Sigmoid colon (tissue), 4 donors: ENCODE data around the gene NDE1.
"Not testable (repeated sequence)": the region's sequence is repeated elsewhere in the genome, so short reads cannot be mapped to it uniquely, and the experiment has no call there.

Experiments used
- POLR2A ChIP-seq, 2 donors: fragments of 450-650 bp; IDR thresholded peaks; one replicate each; pipeline ENCODE4 v1.6.1; 2016; ENCODE audit warnings: antibody characterized with exemption in 2 of 2, mild to moderate bottlenecking in 2 of 2, moderate library complexity in 2 of 2
- POLR2AphosphoS5 ChIP-seq, 4 donors: sonication (generic); formaldehyde crosslinking; IDR thresholded peaks; one replicate each; pipeline ENCODE4 v1.6.1; 2017; ENCODE audit warnings: antibody characterized with exemption in 4 of 4
- TF ChIP-seq, protein P1 (sequence below), 4 experiments: fragments of 450-650 bp in 3 of 4; fragments of 200-600 bp in 1 of 4; IDR thresholded peaks; one replicate each; pipeline ENCODE4 v1.5.1; 2016 to 2019; ENCODE audit warnings: antibody characterized with exemption in 4 of 4, mild to moderate bottlenecking in 3 of 4, moderate library complexity in 2 of 4

DNA sequence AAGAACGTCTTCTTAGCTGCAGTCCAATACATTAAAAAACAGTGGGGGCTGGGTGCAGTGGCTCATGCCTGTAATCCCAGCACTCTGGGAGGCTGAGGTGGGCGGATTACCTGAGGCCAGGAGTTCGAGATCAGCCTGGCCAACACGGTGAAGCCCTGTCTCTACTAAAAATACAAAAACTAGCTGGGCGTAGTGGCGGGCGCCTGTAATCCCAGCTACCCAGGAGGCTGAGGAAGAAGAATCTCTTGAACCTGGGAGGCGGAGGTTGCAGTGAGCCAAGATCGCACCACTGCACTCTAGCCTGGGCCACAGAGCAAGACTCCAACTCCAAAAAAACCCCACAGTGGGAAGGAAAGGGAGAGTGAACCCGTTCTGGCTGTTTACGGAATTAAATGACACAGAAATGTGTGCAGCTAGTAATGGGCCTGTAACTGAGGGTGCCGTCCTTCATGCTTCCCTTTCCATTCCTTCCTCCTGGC is 42.8 kb upstream of the NDE1 start:
- TF ChIP-seq, protein P1, sequence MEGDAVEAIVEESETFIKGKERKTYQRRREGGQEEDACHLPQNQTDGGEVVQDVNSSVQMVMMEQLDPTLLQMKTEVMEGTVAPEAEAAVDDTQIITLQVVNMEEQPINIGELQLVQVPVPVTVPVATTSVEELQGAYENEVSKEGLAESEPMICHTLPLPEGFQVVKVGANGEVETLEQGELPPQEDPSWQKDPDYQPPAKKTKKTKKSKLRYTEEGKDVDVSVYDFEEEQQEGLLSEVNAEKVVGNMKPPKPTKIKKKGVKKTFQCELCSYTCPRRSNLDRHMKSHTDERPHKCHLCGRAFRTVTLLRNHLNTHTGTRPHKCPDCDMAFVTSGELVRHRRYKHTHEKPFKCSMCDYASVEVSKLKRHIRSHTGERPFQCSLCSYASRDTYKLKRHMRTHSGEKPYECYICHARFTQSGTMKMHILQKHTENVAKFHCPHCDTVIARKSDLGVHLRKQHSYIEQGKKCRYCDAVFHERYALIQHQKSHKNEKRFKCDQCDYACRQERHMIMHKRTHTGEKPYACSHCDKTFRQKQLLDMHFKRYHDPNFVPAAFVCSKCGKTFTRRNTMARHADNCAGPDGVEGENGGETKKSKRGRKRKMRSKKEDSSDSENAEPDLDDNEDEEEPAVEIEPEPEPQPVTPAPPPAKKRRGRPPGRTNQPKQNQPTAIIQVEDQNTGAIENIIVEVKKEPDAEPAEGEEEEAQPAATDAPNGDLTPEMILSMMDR (IDR thresholded peaks at IDR 0.05): not testable (repeated sequence)
- TF ChIP-seq POLR2A, POLR2AphosphoS5 (IDR thresholded peaks at IDR 0.05): not testable (repeated sequence)
